ENCODE results near the gene PRR19.

Gene PRR19

GRCh38 chr19:42350417-42350816, 48.5 kb downstream of the PRR19 start:
- H3K9me3 ChIP-seq (ENCODE audit: control insufficient read depth, low read length) = no peaks in the 10 kb centered on the region
- H3K4me1 ChIP-seq (ENCODE audit: control insufficient read depth, insufficient read depth, low read length) = peaks cover 23% of the 10 kb centered on the region
- H3K4me3 ChIP-seq (ENCODE audit: low read length) = no peak overlapping the region
- H3K27me3 ChIP-seq (replicated peaks; ENCODE audit: control insufficient read depth, insufficient read depth, low read length) = no peaks in the 10 kb centered on the region
- H3K9ac ChIP-seq (ENCODE audit: low read length) = no peak overlapping the region
- no peak for DNase-seq (ENCODE audit: low read depth)
- H3K36me3 ChIP-seq (ENCODE audit: control insufficient read depth, insufficient read depth, low read length, severe bottlenecking) = peaks cover 14% of the 10 kb centered on the region

GRCh38 chr19:42351079-42351735, 49.3 kb downstream of the PRR19 start:
- no peaks in the 10 kb centered on the region for H3K27me3 ChIP-seq (replicated peaks; ENCODE audit: control insufficient read depth, insufficient read depth, low read length)
- H3K4me1 ChIP-seq (ENCODE audit: control insufficient read depth, insufficient read depth, low read length) = peaks cover 15% of the 10 kb centered on the region
- H3K36me3 ChIP-seq (ENCODE audit: control insufficient read depth, insufficient read depth, low read length, severe bottlenecking) = peaks cover 17% of the 10 kb centered on the region
- no peaks in the 10 kb centered on the region for H3K9me3 ChIP-seq (ENCODE audit: control insufficient read depth, low read length)
- H3K4me3 ChIP-seq (ENCODE audit: low read length) = no peak overlapping the region
- H3K9ac ChIP-seq (ENCODE audit: low read length) = no peak overlapping the region
- no peak for DNase-seq (ENCODE audit: low read depth)

- Histone ChIP-seq H3K4me1 (ENCODE audit: control insufficient read depth, insufficient read depth, low read length) (peaks cover 4% of the 10 kb centered on the region), H3K9me3 (ENCODE audit: control insufficient read depth, low read length) (no peaks in the 10 kb centered on the region), H3K9ac (ENCODE audit: low read length) (no peak overlapping the region), H3K36me3 (ENCODE audit: control insufficient read depth, insufficient read depth, low read length, severe bottlenecking) (peaks cover 30% of the 10 kb centered on the region), H3K27me3 (replicated peaks; ENCODE audit: control insufficient read depth, insufficient read depth, low read length) (no peaks in the 10 kb centered on the region), H3K4me3 (ENCODE audit: low read length) (no peak overlapping the region)
- DNase-seq (ENCODE audit: low read depth) = no peak
These were observed 50.6 kb downstream of the PRR19 start for GRCh38 chr19:42352301-42353259.

- H3K27me3 ChIP-seq (replicated peaks; ENCODE audit: control insufficient read depth, insufficient read depth, low read length) = no peaks in the 10 kb centered on the region
- peaks cover 30% of the 10 kb centered on the region for H3K36me3 ChIP-seq (ENCODE audit: control insufficient read depth, insufficient read depth, low read length, severe bottlenecking)
- no peak for DNase-seq (ENCODE audit: low read depth)
- H3K4me3 ChIP-seq (ENCODE audit: low read length) = no peak overlapping the region
- no peak overlapping the region for H3K9ac ChIP-seq (ENCODE audit: low read length)
- H3K4me1 ChIP-seq (ENCODE audit: control insufficient read depth, insufficient read depth, low read length) = no peaks in the 10 kb centered on the region
- H3K9me3 ChIP-seq (ENCODE audit: control insufficient read depth, low read length) = no peaks in the 10 kb centered on the region
These were observed 51.5 kb downstream of the PRR19 start for GRCh38 chr19:42353341-42354015.

GRCh38 chr19:42355896-42356295, 54.0 kb downstream of the PRR19 start:
- Histone ChIP-seq H3K36me3 (ENCODE audit: control insufficient read depth, insufficient read depth, low read length, severe bottlenecking) (peaks cover 30% of the 10 kb centered on the region), H3K9ac (ENCODE audit: low read length) (no peak overlapping the region), H3K9me3 (ENCODE audit: control insufficient read depth, low read length) (no peaks in the 10 kb centered on the region), H3K4me1 (ENCODE audit: control insufficient read depth, insufficient read depth, low read length) (no peaks in the 10 kb centered on the region), H3K4me3 (ENCODE audit: low read length) (no peak overlapping the region), H3K27me3 (replicated peaks; ENCODE audit: control insufficient read depth, insufficient read depth, low read length) (no peaks in the 10 kb centered on the region)
- no peak for DNase-seq (ENCODE audit: low read depth)

- H3K9ac ChIP-seq (ENCODE audit: low read length) = no peak overlapping the region
- no peak overlapping the region for H3K4me3 ChIP-seq (ENCODE audit: low read length)
- no peak for DNase-seq (ENCODE audit: low read depth)
- no peaks in the 10 kb centered on the region for H3K4me1 ChIP-seq (ENCODE audit: control insufficient read depth, insufficient read depth, low read length)
- H3K36me3 ChIP-seq (ENCODE audit: control insufficient read depth, insufficient read depth, low read length, severe bottlenecking) = peaks cover 30% of the 10 kb centered on the region
- no peaks in the 10 kb centered on the region for H3K9me3 ChIP-seq (ENCODE audit: control insufficient read depth, low read length)
- no peaks in the 10 kb centered on the region for H3K27me3 ChIP-seq (replicated peaks; ENCODE audit: control insufficient read depth, insufficient read depth, low read length)
These were observed 54.8 kb downstream of the PRR19 start for GRCh38 chr19:42356686-42357085.

GRCh38 chr19:42357290-42357689, 55.4 kb downstream of the PRR19 start:
- H3K4me3 ChIP-seq (ENCODE audit: low read length) = no peak overlapping the region
- no peak overlapping the region for H3K9ac ChIP-seq (ENCODE audit: low read length)
- no peak for DNase-seq (ENCODE audit: low read depth)
- no peaks in the 10 kb centered on the region for H3K4me1 ChIP-seq (ENCODE audit: control insufficient read depth, insufficient read depth, low read length)
- H3K36me3 ChIP-seq (ENCODE audit: control insufficient read depth, insufficient read depth, low read length, severe bottlenecking) = peaks cover 30% of the 10 kb centered on the region
- H3K27me3 ChIP-seq (replicated peaks; ENCODE audit: control insufficient read depth, insufficient read depth, low read length) = no peaks in the 10 kb centered on the region
- H3K9me3 ChIP-seq (ENCODE audit: control insufficient read depth, low read length) = no peaks in the 10 kb centered on the region
